HG02973 (cell line): ENCODE results near the gene TMBIM4.
"Not testable (repeated sequence)": the region's sequence is repeated elsewhere in the genome, so short reads cannot be mapped to it uniquely, and the experiment has no call there.

Experiments used
- ATAC-seq: cut with Tn5 transposase; IDR thresholded peaks from one replicate; pipeline ENCODE4 v1.9.1; 2021; ENCODE audit warnings: moderate library complexity; ENCODE audit not compliant: unreplicated experiment

Gene TMBIM4

GRCh38 chr12:66169221-66170170, at the start of gene TMBIM4:
TMBIM4 (minus strand) TSS chr12:66169996; CDS start chr12:66169951, 45 bp downstream.
- ATAC-seq: peak; percentile 82

- no peak for ATAC-seq
Measured at GRCh38 chr12:66217342-66217917, 47.6 kb upstream of the TMBIM4 start.

- not testable (repeated sequence) for ATAC-seq
Measured at GRCh38 chr12:66213011-66213410, 43.2 kb upstream of the TMBIM4 start.

GRCh38 chr12:66211573-66211972, 41.8 kb upstream of the TMBIM4 start:
- ATAC-seq: not testable (repeated sequence)

GRCh38 chr12:66210840-66211239, 41.0 kb upstream of the TMBIM4 start:
- no peak for ATAC-seq

- no peak for ATAC-seq
Measured at GRCh38 chr12:66206141-66206540, 36.3 kb upstream of the TMBIM4 start.

GRCh38 chr12:66203820-66204219, 34.0 kb upstream of the TMBIM4 start:
- ATAC-seq: no peak

- ATAC-seq: no peak
Measured at GRCh38 chr12:66199831-66200509, 30.2 kb upstream of the TMBIM4 start.

- ATAC-seq: no peak
Measured at GRCh38 chr12:66199141-66199540, 29.3 kb upstream of the TMBIM4 start.

- no peak for ATAC-seq
Measured at GRCh38 chr12:66197495-66197921, 27.7 kb upstream of the TMBIM4 start.

GRCh38 chr12:66196806-66197205, 27.0 kb upstream of the TMBIM4 start:
- ATAC-seq: peak; percentile 96

- no peak for ATAC-seq
Measured at GRCh38 chr12:66195242-66195641, 25.4 kb upstream of the TMBIM4 start.

GRCh38 chr12:66194122-66194521, 24.3 kb upstream of the TMBIM4 start:
- no peak for ATAC-seq

GRCh38 chr12:66191547-66192126, 21.8 kb upstream of the TMBIM4 start:
- no peak for ATAC-seq

GRCh38 chr12:66190519-66191370, 20.9 kb upstream of the TMBIM4 start:
- ATAC-seq: no peak

GRCh38 chr12:66189889-66190288, 20.1 kb upstream of the TMBIM4 start:
- ATAC-seq: no peak

GRCh38 chr12:66189486-66189843, 19.7 kb upstream of the TMBIM4 start:
- ATAC-seq: no peak

GRCh38 chr12:66188584-66189485, 19.0 kb upstream of the TMBIM4 start, which contains the start of gene IRAK3:
IRAK3 (plus strand) TSS chr12:66189214; CDS start chr12:66189300, 86 bp downstream.
- peak; percentile 60 for ATAC-seq

- no peak for ATAC-seq
Measured at GRCh38 chr12:66187821-66188220, 18.0 kb upstream of the TMBIM4 start.
